ENCODE results near the gene PERP. TPM values are rescaled to one million over a fixed set of nuclear protein-coding genes. Genes with fewer than 3 reads are reported as not detected.

PERP gene
- polyA plus RNA-seq, 1 donor from 2014 or later = 0.79 TPM

DNA sequence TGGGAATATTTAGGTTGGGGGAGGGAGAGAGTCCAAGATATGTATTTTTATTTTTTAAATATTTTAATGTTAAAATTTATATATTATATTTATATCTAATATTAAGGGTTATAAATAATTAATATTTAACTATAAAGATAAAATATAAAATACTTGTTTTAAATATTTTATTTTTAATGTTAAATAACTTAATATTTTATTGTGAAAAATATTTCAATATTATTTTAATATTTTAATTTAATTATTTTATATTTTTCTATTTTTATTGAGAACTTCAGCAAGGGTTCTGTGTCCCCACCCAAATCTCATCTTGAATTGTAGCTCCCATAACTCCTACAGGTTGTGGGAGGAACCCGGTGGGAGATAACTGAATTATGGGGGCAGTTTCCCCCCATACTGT lies 34.0 kb downstream of the PERP start:
- Histone ChIP-seq H3K27ac (ENCODE audit: low read length) (no peak overlapping the region), H3K9me2 (ENCODE audit: insufficient read depth, low read length) (no peaks in the 10 kb centered on the region), H3K4me2 (ENCODE audit: low read length) (no peak overlapping the region), H3K9me3 (ENCODE audit: low read length) (no peaks in the 10 kb centered on the region), H3K27me3 (ENCODE audit: insufficient read depth, low read depth, low read length) (no peaks in the 10 kb centered on the region), H3F3A (ENCODE audit: insufficient read depth, low read length, poor library complexity, severe bottlenecking) (no peaks in the 10 kb centered on the region), H3K79me2 (replicated peaks; ENCODE audit: insufficient read depth, low read length) (no peaks in the 10 kb centered on the region), H3K9ac (ENCODE audit: low read length) (no peak overlapping the region), H3K36me3 (ENCODE audit: insufficient read depth, low read length) (no peaks in the 10 kb centered on the region), H4K20me1 (ENCODE audit: insufficient read depth) (no peaks in the 10 kb centered on the region), H3K4me3 (ENCODE audit: low read length) (no peak overlapping the region), H2AFZ (ENCODE audit: low read depth, low read length) (no peak overlapping the region)
- TF ChIP-seq, protein P1, sequence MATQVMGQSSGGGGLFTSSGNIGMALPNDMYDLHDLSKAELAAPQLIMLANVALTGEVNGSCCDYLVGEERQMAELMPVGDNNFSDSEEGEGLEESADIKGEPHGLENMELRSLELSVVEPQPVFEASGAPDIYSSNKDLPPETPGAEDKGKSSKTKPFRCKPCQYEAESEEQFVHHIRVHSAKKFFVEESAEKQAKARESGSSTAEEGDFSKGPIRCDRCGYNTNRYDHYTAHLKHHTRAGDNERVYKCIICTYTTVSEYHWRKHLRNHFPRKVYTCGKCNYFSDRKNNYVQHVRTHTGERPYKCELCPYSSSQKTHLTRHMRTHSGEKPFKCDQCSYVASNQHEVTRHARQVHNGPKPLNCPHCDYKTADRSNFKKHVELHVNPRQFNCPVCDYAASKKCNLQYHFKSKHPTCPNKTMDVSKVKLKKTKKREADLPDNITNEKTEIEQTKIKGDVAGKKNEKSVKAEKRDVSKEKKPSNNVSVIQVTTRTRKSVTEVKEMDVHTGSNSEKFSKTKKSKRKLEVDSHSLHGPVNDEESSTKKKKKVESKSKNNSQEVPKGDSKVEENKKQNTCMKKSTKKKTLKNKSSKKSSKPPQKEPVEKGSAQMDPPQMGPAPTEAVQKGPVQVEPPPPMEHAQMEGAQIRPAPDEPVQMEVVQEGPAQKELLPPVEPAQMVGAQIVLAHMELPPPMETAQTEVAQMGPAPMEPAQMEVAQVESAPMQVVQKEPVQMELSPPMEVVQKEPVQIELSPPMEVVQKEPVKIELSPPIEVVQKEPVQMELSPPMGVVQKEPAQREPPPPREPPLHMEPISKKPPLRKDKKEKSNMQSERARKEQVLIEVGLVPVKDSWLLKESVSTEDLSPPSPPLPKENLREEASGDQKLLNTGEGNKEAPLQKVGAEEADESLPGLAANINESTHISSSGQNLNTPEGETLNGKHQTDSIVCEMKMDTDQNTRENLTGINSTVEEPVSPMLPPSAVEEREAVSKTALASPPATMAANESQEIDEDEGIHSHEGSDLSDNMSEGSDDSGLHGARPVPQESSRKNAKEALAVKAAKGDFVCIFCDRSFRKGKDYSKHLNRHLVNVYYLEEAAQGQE (IDR thresholded peaks at IDR 0.05; ENCODE audit: borderline replicate concordance) = no peak
- TF ChIP-seq SMC3 (conservative IDR thresholded peaks at IDR 0.05; ENCODE audit: poor library complexity) (no peak), POLR2AphosphoS5 (IDR thresholded peaks at IDR 0.05) (no peak), EZH2 (IDR thresholded peaks at IDR 0.05; ENCODE audit: borderline replicate concordance, insufficient read depth, low read length, poor library complexity, severe bottlenecking) (no peak), MXI1 (conservative IDR thresholded peaks at IDR 0.05; ENCODE audit: poor library complexity, severe bottlenecking) (no peak), RAD21 (conservative IDR thresholded peaks at IDR 0.05) (no peak)
- TF ChIP-seq, protein P2, sequence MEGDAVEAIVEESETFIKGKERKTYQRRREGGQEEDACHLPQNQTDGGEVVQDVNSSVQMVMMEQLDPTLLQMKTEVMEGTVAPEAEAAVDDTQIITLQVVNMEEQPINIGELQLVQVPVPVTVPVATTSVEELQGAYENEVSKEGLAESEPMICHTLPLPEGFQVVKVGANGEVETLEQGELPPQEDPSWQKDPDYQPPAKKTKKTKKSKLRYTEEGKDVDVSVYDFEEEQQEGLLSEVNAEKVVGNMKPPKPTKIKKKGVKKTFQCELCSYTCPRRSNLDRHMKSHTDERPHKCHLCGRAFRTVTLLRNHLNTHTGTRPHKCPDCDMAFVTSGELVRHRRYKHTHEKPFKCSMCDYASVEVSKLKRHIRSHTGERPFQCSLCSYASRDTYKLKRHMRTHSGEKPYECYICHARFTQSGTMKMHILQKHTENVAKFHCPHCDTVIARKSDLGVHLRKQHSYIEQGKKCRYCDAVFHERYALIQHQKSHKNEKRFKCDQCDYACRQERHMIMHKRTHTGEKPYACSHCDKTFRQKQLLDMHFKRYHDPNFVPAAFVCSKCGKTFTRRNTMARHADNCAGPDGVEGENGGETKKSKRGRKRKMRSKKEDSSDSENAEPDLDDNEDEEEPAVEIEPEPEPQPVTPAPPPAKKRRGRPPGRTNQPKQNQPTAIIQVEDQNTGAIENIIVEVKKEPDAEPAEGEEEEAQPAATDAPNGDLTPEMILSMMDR (IDR thresholded peaks at IDR 0.05; ENCODE audit: poor library complexity, severe bottlenecking) = no peak

GRCh38 chr6:138063726-138064125 lies 43.5 kb downstream of the PERP start:
- Histone ChIP-seq H3K9me2 (ENCODE audit: insufficient read depth, low read length) (no peaks in the 10 kb centered on the region), H3K9me3 (ENCODE audit: low read length) (no peaks in the 10 kb centered on the region)
- TF ChIP-seq, protein P2 (IDR thresholded peaks at IDR 0.05; ENCODE audit: poor library complexity, severe bottlenecking) = no peak
- TF ChIP-seq TAF1 (IDR thresholded peaks at IDR 0.05; ENCODE audit: low read depth) (no peak), MXI1 (conservative IDR thresholded peaks at IDR 0.05; ENCODE audit: poor library complexity, severe bottlenecking) (no peak), POLR2AphosphoS5 (IDR thresholded peaks at IDR 0.05) (no peak), SMC3 (conservative IDR thresholded peaks at IDR 0.05; ENCODE audit: poor library complexity) (no peak), EZH2 (IDR thresholded peaks at IDR 0.05; ENCODE audit: borderline replicate concordance, insufficient read depth, low read length, poor library complexity, severe bottlenecking) (no peak), RAD21 (conservative IDR thresholded peaks at IDR 0.05) (no peak), EP300 (conservative IDR thresholded peaks at IDR 0.05; ENCODE audit: poor library complexity, severe bottlenecking) (no peak)
- TF ChIP-seq, protein P1 (IDR thresholded peaks at IDR 0.05; ENCODE audit: borderline replicate concordance) = no peak

More at GRCh38 chr6:138063726-138064125, 43.5 kb downstream of the PERP start:
- Histone ChIP-seq H3K27ac (ENCODE audit: low read length) (no peak overlapping the region), H2AFZ (ENCODE audit: low read depth, low read length) (no peak overlapping the region), H3K27me3 (ENCODE audit: insufficient read depth, low read depth, low read length) (no peaks in the 10 kb centered on the region), H3F3A (ENCODE audit: insufficient read depth, low read length, poor library complexity, severe bottlenecking) (no peaks in the 10 kb centered on the region), H3K4me3 (ENCODE audit: low read length) (no peak overlapping the region), H3K36me3 (ENCODE audit: insufficient read depth, low read length) (no peaks in the 10 kb centered on the region), H3K4me2 (ENCODE audit: low read length) (no peak overlapping the region), H3K79me2 (replicated peaks; ENCODE audit: insufficient read depth, low read length) (no peaks in the 10 kb centered on the region), H3K9ac (ENCODE audit: low read length) (no peak overlapping the region), H4K20me1 (ENCODE audit: insufficient read depth) (no peaks in the 10 kb centered on the region)

Measured in neural cell (in vitro differentiated cells).